Right forelimb (tissue), 1 donor: ENCODE measurements around the gene TNS1.
"Not testable (repeated sequence)": the region's sequence is repeated elsewhere in the genome, so short reads cannot be mapped to it uniquely, and the experiment has no call there.

Source experiments
- DNase-seq: peaks from one replicate; pipeline ENCODE4 v3.0.0-alpha.2; 2018

Gene TNS1

DNA sequence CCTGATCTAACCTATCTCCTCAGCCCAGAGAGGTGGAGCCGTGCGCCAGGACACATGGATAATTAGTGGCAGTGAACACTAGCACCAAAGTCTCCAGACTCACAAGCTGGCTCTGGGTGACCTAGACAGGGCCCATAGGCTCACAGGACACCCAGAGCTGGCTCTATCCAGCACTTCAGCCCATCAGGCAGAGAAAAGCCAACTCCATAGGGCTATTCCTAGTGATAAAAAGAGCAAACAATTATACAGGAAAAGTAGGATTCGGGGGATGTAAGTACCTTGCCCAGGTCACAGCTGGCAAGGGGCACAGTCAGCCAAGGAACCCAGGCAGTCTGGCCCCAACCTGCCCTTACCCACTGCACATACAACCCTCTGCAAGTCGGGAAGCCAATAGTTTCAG is 178.6 kb downstream of the TNS1 start:
- DNase-seq: no peak

DNA sequence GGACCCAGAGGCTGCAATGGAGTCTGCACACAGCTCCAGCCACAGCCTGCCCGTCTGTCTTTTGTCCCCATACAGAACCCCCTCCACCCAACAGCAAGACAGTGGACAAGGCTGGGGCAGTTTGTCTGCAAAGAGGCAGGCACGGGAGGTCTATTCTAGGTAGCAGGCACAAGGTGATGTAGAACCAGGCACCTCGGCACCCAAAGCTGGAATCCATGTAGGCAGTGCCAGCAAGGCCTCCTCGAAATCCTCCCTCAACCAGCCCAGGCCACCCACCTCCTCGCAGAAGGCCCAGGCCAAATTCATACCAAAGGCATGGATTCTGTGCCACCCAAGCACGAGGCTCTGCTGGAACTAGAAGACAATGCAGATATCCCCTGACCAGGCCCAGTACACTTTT is 179.2 kb downstream of the TNS1 start:
- no peak for DNase-seq

DNA sequence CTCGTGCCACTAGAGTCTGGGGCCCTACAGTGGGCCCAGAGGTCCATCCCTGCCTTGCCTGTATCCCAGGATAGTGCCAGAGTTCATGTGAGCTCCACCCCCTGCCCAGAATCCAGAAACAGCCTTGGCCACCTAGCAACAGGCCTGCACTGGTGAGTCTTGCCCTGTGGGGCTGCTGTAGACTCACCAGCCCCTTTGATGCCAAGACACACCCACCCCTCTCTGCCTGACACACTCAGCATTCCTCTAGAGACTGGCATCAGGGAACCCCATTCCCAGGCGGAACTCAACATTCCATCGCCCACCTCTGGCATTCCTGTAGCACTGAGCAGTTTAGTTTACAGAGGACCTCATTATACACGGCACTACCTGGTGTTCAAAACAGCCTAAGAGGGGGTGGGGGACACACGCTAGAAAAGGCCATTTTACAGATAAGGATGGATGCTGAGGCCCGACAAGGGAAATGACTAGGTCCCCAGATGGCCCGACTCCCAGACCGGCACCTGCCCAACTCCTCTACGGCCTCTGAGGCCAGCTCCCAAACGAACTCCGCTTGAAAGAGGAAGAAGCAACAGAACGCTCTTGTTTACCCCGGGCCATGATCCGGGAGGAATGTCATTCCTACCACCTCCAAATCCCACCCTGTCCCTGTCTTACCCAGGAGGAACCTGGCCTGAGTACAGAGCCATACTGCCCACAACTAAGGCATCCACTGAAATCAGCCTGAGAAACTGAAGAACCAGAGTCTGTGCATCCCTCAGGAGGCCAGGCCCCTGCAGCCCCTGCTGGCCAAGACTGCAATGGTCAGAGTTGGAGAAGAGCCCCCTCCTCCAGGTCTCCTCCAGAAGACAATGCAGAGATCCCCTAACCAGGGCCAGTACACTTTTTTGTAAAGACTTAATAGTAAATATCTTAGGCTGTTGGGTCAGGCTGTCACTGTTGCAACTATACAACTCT is 180.2 kb downstream of the TNS1 start:
- DNase-seq: no peak

- DNase-seq: no peak
These were observed 181.2 kb downstream of the TNS1 start for GRCh38 chr2:217821536-217822147.

DNA sequence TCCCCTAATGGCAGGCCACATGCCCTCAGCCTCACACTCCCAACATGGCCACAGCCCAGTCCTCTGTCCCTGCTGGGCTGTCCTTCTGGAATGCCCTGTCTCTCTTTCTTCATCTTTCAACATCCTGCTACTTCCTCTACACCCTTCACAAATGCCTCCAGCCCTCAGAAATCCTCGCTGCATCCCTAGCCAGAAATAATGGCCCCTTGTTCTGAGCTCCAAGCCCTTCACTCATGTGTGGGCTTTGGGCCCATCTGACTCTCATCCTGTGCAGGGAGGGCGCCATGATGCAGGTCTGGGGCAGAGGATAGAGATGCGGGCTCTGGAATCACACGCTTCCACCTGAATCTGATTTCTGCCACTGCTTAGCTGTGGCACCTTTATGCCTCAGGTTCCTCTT is 181.9 kb downstream of the TNS1 start:
- DNase-seq: no peak

DNA sequence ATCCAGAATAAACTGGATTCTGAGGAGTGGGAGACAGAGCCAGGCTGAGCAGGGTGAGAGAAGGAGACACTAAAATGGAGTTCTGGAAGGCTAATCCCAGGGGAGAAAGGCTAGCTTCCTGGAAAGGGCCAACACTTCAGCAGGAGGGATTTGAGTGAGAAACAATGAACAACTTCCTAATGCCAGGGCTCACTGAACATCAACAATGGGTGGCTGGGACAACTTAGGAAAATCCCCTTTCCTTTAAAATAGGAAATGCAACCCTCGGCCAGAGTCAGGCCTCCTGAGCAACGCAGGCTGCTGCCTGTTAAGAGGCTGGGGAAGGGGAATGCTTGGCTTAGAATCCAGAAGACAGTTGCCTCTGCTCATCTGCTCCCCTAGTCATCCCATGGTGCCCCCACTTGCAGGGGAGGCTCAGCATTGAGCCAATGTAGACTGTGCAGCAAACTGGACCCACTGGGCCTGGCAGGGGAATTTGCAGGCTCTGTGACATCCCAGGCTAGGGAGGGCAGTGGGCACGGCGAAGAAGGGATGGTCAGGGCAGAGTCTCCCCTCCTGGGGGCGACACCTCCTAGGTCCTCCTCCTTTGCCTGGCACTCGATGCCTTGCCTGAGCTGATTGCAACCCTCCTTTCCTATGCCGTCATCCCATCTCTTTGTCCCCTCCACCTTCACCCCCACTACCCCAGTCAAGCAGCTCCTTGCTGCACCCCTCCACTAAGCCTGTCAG is 182.5 kb downstream of the TNS1 start:
- no peak for DNase-seq

DNA sequence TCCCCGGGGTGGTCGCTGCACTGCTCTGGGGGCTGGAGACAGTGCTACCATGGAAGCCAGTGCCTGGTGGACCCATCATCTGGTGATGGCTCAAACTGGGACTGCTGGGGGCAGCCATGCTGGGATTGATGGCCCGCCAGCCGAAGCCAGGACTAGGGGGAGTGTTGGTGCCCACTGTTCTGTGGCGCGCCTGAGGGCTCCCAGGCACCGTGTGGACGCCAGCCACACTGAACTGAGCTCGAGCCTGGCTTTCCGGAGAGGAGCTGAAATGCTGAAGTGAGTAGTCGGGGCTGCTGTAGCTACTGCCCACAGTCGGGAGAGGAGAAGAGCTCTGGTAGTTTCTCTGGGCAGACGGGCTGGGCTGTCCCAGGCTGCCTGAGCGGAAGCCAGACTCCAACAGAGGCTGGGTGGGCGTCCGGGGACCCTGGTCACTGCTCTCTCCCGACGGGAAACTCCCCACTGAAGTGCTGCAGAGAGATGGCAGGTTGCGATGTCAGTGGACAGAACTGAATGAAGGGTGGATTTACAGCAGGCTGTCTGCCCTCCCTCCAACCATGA is 184.4 kb downstream of the TNS1 start:
- DNase-seq: no peak

DNA sequence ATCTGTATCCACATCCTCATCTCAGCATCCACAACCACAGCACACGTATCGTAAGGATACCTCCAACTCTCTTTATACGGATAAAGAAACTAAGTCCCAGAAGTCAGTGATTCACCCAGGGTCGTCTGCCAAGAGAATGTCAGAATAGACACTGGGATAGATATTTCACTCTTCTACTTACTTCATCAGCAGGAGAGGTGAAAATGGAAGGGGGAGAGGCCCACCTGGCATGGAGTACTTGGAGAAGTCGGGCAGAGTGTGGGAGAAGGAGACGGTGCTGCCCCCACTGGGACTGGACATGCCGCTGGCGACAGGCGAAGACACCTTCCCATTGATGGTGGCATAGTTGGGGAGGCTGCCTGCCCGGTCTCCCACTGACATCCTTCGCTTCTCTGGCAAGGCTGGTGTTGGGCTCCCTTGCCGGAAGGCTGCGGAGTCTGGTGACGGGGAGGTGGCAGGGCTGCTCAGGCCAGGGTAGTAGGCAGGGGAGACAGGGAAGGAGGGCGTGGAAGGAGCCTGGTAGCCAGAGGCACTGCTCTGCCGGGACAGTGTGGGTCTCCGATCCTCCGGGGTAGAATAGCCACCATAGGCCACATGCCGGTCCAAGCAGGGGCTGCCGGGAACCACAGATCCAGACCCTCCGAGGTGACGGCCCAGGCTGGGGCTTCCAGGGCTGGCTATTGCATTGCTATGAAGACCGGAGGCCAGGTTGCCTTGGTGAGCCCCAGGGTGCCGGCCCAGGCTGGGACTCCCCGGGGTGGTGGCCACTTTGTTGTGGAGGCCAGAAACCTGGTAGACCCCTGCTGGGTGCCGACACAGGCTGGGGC is 185.1 kb downstream of the TNS1 start:
- no peak for DNase-seq

DNA sequence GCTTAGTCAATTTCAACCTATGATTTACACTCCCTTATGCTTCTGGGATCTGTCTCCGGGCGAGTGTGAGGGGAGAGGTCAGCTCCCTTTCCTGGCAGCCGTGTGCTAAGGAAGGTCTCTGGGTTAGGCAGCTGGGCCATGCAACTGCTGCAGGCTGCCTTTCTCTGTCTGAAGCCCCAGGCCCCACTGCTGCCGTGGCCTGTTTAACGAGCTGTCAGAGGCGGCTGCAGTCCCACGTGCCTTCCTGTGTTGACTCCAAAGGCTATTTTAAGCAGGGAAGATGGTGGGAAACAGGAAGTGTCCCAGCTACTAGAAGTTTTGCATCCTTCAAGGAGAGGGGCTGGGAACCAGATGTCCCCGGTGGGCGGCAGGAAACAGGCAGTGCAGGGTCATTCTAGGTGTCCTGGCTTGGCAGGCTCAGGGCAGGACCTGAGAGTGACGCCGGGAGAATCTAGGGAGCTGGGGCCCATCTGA is 186.4 kb downstream of the TNS1 start:
- peak; percentile 77 for DNase-seq

GRCh38 chr2:217813828-217814227 is 189.0 kb downstream of the TNS1 start:
- no peak for DNase-seq

- no peak for DNase-seq
These were observed 190.6 kb downstream of the TNS1 start for GRCh38 chr2:217812170-217812569.

- DNase-seq: no peak
These were observed 192.5 kb downstream of the TNS1 start for GRCh38 chr2:217810260-217810659.

- DNase-seq: no peak
These were observed 193.1 kb downstream of the TNS1 start for GRCh38 chr2:217809736-217810135.

DNA sequence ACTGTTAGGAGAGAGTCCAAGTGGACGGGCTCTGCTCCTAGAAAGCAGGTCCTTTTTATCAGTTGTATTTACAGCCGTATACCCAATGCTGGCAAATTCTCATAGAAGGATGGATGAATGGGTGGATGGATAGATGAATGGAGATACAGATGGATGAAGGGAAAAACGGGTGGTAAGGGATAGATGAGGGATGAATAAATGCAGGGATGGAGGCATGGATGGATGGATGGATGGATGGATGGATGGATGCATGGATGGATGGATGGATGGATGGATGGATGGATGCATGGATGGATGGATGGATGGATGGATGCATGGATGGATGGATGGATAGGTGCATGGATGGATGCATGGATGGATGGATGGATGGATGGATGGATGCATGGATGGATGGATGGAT is 193.8 kb downstream of the TNS1 start:
- not testable (repeated sequence) for DNase-seq

GRCh38 chr2:217808326-217808725 is 194.5 kb downstream of the TNS1 start:
- DNase-seq: no peak

- DNase-seq: no peak
These were observed 195.0 kb downstream of the TNS1 start for GRCh38 chr2:217807753-217808152.

- DNase-seq: no peak
These were observed 195.8 kb downstream of the TNS1 start for GRCh38 chr2:217807025-217807424.

DNA sequence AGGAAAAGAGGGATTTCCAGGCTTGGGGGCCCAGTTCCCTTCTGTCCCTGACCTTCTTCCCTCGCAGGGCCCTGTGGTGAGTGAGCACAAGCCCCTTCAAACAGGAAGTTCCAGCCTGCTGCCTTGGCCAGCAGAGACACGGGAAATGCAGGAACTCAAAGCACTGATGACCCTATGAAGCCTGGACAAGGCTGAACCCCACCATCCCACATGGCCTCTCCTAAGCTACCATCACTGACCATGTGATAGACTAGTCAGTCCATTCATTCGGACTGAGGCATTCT is 196.4 kb downstream of the TNS1 start:
- DNase-seq: no peak

- no peak for DNase-seq
These were observed 196.9 kb downstream of the TNS1 start for GRCh38 chr2:217805668-217806481.

- DNase-seq: peak; percentile 41
These were observed 197.8 kb downstream of the TNS1 start for GRCh38 chr2:217804791-217805667.

DNA sequence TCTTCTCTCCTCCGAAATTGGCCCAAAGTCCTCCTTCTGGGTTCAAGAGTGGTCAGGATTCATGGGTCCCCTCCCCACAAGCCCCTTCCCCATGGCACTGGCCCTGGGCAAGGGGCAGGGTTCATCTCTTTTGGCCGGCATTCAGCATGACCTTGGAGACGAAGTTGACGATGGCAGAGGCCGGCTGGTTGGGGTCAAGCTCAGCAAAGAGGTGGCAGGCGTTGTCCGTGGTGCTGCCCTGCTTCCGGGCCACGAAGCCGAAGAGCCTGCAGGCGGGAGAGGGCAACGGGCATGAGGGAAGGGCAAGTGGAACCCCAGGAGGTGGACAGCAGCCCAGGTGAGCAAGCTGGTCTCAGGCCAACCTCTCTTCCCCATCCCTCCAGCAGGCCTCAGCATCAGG is 198.5 kb downstream of the TNS1 start:
- peak; percentile 43 for DNase-seq
